Measurements from ENCODE around the gene DVL3.
A peak's percentile ranks its signal among the peaks of the same experiment; 100 is the strongest.
"Not testable (repeated sequence)": the region's sequence is repeated elsewhere in the genome, so short reads cannot be mapped to it uniquely, and the experiment has no call there.

Gene DVL3

DNA sequence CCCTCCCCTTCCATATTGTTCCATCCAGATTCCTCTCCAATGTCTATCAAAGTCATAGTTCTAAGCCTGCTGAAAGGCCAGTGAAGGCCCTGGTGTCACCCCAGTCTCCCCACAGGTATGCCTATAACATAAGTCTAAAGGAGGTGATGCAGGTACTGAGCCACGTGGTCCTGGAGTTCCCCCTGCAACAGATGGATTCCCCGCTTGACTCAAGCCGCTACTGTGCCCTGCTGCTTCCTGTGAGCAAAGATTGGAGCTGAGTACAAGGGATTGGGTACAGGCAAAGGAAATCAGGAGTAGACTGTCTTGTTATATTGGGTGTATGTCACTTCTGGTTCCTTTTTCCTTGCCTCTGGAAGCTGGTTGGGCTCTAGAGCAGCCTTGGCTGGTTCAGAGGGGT, 11.8 kb upstream of the DVL3 start:
- Mint-ChIP-seq H3K4me3 (no peak overlapping the region), H3K9me3 (no peaks in the 10 kb centered on the region), H3K4me1 (peaks cover 2% of the 10 kb centered on the region), H3K27ac (no peak overlapping the region), H3K27me3 (no peaks in the 10 kb centered on the region), H3K36me3 (peaks cover 21% of the 10 kb centered on the region)
- ATAC-seq (ENCODE audit: low read depth): peak; percentile 53
- no peak for DNase-seq (ENCODE audit: low spot score in 2 of 2)

DNA sequence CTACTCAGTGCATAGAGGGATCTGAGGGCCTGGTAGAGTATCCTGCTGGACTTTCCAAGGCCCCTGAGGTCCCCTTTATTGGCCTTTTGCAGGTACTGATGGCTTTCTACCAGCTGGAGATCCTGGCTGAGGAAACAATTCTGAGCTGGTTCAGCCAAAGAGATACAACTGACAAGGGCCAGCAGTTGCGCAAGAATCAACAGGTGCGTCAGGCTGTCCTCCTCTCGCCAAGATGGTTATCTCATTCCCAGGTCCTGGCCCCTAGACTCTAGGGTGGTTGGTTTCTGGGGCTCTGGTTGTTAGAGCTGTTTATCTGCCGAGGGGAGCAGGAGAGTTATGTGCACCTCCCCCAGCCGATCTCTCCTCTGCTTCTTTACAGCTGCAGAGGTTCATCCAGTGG, 10.7 kb upstream of the DVL3 start:
- no peaks in the 10 kb centered on the region for H3K27me3 Mint-ChIP-seq
- H3K4me3 Mint-ChIP-seq: no peak overlapping the region
- H3K36me3 Mint-ChIP-seq: peaks cover 21% of the 10 kb centered on the region
- no peaks in the 10 kb centered on the region for H3K9me3 Mint-ChIP-seq
- H3K27ac Mint-ChIP-seq: no peak overlapping the region
- peaks cover 2% of the 10 kb centered on the region for H3K4me1 Mint-ChIP-seq
- DNase-seq (ENCODE audit: low spot score in 2 of 2) (no peak), ATAC-seq (ENCODE audit: low read depth) (no peak)

DNA sequence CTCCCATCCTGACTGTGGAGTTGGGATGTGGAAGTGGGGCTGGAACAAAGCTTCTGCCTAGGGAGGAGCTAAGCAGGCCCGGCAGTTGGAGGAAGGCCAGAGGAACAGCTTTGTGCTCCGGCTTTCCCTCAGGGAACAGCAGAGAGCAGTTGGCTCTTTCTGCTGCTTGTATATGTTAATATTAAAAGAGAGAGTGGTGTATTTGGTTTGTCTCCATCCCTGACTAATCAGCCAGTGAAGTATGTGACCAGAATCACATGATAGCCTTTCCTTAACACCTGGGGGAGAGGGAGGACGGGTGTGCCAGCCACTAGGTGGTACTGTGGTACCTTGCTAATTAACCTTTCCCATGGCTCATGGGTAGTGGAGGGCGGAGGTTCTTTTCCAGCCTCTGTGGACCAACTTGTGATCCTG, 10.1 kb upstream of the DVL3 start:
- H3K4me3 Mint-ChIP-seq: no peak overlapping the region

DNA sequence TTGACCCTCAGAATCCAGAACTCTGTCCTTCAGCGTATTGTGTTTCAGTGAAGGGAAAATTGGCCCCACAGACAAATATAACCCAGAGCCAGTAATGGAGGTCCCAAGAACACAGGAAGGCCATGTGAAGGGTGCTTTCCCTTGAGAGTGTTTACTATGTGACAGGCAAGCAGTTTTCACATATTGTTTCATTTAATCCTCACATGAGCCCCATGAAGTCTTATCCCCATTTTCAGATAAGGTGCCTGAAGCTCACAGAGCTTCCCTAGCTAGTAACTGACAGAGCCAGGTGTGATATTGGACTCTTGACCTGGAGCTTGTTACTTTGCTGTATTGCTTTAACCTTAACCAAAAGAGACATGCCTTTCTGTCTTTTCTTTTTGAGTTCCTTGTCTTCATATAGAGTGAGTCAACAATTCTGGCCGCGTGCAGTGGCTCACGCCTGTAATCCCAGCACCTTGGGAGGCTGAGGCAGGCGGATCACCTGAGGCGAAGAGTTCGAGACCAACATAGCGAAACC, 9.4 kb upstream of the DVL3 start:
- no peak overlapping the region for H3K4me3 Mint-ChIP-seq
- no peak for DNase-seq (ENCODE audit: low spot score in 2 of 2)
- no peaks in the 10 kb centered on the region for H3K9me3 Mint-ChIP-seq
- H3K27me3 Mint-ChIP-seq: no peaks in the 10 kb centered on the region
- H3K36me3 Mint-ChIP-seq: peaks cover 16% of the 10 kb centered on the region
- H3K27ac Mint-ChIP-seq: no peak overlapping the region
- no peak for ATAC-seq (ENCODE audit: low read depth)
- peaks cover 2% of the 10 kb centered on the region for H3K4me1 Mint-ChIP-seq

More for the DNA sequence above, 10.1 kb upstream of the DVL3 start:
- peak; percentile 91 for ATAC-seq (ENCODE audit: low read depth)
- Mint-ChIP-seq H3K4me1 (peaks cover 2% of the 10 kb centered on the region), H3K27ac (no peak overlapping the region), H3K36me3 (peaks cover 21% of the 10 kb centered on the region), H3K9me3 (no peaks in the 10 kb centered on the region), H3K27me3 (no peaks in the 10 kb centered on the region)
- DNase-seq (ENCODE audit: low spot score in 2 of 2): peak in 1 of 2 donors; percentile 25

DNA sequence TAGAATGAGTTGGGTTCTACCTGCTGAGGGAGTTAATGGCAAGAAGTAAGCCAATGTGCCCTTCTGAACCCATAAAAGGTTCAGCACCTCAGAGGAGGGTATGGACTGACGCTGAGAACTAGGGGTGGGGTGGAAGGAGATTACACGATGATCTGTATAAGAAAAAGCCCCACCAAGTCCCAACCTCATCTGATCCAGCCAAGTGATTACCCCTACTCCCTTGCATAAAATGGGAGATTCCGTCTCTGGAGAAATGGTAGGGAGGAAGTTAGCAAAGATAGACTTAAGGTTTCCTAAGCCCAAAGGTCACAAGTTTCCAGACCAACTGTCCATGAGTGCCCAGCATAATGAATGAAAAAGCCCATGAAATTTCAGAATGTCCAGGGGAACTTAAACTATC, 7.1 kb upstream of the DVL3 start:
- DNase-seq (ENCODE audit: low spot score in 2 of 2) (no peak), ATAC-seq (ENCODE audit: low read depth) (no peak)
- Mint-ChIP-seq H3K36me3 (peaks cover 5% of the 10 kb centered on the region), H3K27ac (no peak overlapping the region), H3K9me3 (no peaks in the 10 kb centered on the region), H3K4me3 (no peak overlapping the region), H3K27me3 (no peaks in the 10 kb centered on the region), H3K4me1 (peaks cover 2% of the 10 kb centered on the region)

DNA sequence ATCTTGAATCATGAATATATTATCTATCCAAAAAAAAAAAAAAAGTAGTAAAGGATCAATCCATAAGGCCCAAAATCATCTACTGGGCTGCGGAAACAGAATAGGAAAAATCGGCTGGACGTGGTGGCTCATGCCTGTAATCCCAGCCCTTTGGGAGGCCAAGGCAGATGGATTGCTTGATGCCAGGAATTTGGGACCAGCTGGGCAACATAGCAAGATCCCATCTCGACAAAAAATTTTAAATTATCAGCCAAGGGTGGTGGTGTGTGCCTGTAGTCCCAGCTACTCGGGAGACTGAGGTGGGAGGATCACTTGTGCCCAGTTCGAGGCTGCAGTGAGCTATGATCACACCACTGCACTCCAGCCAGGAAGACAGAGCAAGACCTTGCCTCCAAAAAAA, 6.1 kb upstream of the DVL3 start:
- Mint-ChIP-seq H3K36me3 (peaks cover 2% of the 10 kb centered on the region), H3K27ac (no peak overlapping the region), H3K4me3 (no peak overlapping the region), H3K9me3 (no peaks in the 10 kb centered on the region), H3K4me1 (peaks cover 2% of the 10 kb centered on the region), H3K27me3 (no peaks in the 10 kb centered on the region)
- DNase-seq (ENCODE audit: low spot score in 2 of 2): no peak
- ATAC-seq (ENCODE audit: low read depth): no peak

DNA sequence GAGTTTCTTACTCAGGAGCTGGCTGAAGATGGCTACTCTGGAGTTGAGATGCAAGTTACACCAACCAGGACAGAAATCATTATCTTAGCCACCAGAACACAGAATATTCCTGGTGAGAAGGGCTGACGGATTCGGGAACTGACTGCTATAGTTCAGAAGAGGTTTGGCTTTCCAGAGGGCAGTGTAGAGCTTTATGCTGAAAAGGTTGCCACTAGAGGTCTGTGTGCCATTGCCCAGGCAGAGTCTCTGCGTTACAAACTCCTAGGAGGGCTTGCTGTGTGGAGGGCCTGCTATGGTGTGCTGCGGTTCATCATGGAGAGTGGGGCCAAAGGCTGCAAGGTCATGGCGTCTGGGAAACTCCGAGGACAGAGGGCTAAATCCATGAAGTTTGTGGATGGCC, 5.4 kb upstream of the DVL3 start:
- H3K4me3 Mint-ChIP-seq; H3K27me3 Mint-ChIP-seq; H3K9me3 Mint-ChIP-seq; H3K36me3 Mint-ChIP-seq; H3K27ac Mint-ChIP-seq; ATAC-seq (ENCODE audit: low read depth); H3K4me1 Mint-ChIP-seq; DNase-seq (ENCODE audit: low spot score in 2 of 2): not testable (repeated sequence)

DNA sequence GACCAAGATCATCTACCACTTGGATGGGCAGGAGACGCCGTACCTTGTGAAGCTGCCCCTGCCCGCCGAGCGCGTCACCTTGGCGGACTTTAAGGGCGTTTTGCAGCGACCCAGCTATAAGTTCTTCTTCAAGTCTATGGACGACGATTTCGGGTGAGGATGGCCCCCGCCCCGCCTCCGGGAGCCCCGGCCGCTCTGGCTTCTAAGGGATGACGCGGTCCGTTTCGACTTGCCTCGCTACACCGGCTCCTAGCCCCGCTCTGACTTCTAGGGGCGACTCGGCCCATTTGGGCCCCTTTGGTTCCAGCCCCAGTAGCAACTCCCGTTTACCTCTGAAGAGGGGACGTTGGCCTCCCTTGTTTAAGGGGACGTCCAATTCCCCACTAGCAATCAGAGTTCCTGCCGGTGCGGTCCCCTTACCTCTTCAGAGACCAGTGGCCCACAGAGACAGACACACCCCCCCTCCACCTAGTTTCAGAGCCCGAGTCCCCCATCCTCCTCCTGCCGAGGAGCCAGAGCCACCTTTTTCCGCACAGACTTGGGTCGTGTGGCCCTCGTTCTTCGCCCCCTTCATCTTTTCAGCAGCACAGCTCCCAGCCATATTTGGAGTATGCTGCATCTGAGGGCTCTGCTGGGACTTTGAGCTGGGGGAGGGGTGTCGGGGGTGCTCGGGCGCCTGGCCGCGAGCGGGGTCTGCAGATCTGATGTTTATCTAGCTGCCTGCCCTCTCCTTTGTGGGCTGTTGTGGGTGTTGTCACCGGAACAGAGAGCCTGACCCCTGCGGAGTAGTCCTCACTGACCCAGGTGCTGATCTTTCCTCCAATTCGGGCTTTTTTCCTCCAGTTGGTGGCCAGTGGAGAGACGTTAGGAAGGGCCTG, 706 bp downstream of the DVL3 start:
- ATAC-seq (ENCODE audit: low read depth) (peak; percentile 59), DNase-seq (ENCODE audit: low spot score in 2 of 2) (peak in 1 of 2 donors; percentile 44)
- no peaks in the 10 kb centered on the region for H3K27me3 Mint-ChIP-seq
- peak overlapping the region; percentile 70 for H3K27ac Mint-ChIP-seq
- H3K4me1 Mint-ChIP-seq: peaks cover 21% of the 10 kb centered on the region
- no peaks in the 10 kb centered on the region for H3K36me3 Mint-ChIP-seq
- no peaks in the 10 kb centered on the region for H3K9me3 Mint-ChIP-seq
- H3K4me3 Mint-ChIP-seq: peak overlapping the region; percentile 96

DNA sequence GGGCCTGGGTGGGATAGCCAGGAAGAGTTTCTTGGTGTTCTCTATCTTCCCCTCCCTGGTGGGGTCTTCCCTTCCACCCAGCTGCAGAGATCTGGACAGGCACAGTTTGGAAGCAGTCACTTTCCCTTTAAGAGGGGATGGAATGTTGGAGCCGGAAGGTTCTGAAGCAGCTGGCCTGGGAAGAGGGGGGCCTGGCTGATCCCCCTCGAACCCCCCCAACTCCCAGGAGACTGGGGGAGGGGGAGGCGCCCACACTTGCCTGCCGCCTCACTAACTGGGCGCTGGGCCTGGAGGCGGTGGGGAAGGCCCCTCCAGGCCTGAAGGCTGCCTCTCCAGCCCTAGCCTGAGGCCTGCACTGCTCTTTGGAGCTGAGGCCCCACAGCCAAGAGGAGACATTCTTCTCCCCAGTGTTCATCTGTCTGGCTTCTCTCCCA, 1.4 kb downstream of the DVL3 start:
- ATAC-seq (ENCODE audit: low read depth): no peak
- H3K27me3 Mint-ChIP-seq: no peaks in the 10 kb centered on the region
- H3K27ac Mint-ChIP-seq: peak overlapping the region; percentile 70
- H3K9me3 Mint-ChIP-seq: no peaks in the 10 kb centered on the region
- peaks cover 2% of the 10 kb centered on the region for H3K36me3 Mint-ChIP-seq
- H3K4me1 Mint-ChIP-seq: peaks cover 24% of the 10 kb centered on the region
- H3K4me3 Mint-ChIP-seq: peak overlapping the region; percentile 96
- no peak for DNase-seq (ENCODE audit: low spot score in 2 of 2)

DNA sequence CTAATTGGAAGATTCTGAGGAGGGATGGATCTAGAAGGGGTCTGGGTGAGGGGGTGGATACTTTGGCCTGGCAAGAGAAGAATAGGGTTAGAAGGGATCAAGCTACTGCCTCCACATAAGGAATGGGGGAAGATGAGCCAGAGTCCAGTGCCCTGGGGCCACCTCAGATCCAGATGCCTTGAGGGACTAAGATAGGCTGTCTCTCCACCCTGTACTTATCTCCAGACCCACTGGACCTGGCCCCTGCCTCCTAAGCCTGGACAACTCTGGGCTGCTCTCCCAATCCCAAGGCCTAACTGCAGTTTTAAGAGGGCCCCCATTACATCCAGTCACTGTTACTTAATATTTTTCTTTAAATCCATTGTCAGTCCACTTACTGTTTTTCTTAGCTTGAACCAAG, 2.0 kb downstream of the DVL3 start:
- no peak for DNase-seq (ENCODE audit: low spot score in 2 of 2)
- ATAC-seq (ENCODE audit: low read depth): no peak
- Mint-ChIP-seq H3K36me3 (peaks cover 4% of the 10 kb centered on the region), H3K4me1 (peaks cover 26% of the 10 kb centered on the region), H3K27ac (peak overlapping the region; percentile 39), H3K4me3 (peak overlapping the region; percentile 96), H3K9me3 (no peaks in the 10 kb centered on the region), H3K27me3 (no peaks in the 10 kb centered on the region)

DNA sequence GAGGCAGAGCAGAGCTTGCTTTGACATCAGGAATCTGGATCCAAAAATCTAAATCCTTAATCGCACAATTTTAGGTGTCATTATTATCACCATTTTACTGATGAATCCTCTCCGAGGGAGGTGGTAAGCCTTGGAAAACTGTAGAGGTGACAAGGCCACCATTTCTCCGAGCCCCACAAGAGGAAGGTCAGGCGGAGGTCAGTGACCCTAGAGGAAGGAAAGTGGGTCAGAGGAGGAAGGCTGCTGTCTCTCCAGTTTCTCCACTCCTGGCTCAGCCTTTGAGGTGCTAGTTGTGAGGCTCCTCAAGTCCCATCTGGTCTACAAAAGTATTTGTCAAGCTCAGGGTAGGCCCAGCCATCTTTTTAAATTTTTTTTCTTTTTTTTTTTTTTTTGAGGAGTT, 3.2 kb downstream of the DVL3 start:
- Mint-ChIP-seq H3K27ac (no peak overlapping the region), H3K27me3 (no peaks in the 10 kb centered on the region), H3K36me3 (peaks cover 6% of the 10 kb centered on the region), H3K4me3 (no peak overlapping the region), H3K4me1 (peaks cover 31% of the 10 kb centered on the region), H3K9me3 (no peaks in the 10 kb centered on the region)
- DNase-seq (ENCODE audit: low spot score in 2 of 2): no peak
- no peak for ATAC-seq (ENCODE audit: low read depth)

DNA sequence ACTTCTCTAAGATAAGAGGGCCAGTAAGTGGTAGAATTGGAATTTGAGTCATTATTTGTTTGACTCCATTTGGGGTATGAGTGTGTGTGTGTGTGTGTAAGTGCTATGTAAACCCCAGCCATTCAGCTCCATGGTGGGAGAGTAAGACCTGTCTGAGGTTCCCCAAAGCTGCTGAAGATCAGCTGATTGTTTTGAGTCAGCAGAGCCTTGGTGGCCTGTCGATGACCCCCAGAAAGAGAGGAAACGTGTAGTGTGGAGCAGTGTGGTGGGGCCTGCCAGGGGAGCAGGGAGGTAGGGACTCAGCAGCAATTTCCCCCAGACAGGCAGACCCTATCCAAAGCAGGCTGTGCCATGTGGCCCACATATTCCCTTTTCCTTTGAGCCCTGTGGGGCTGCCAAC, 5.3 kb downstream of the DVL3 start:
- ATAC-seq (ENCODE audit: low read depth) (no peak), DNase-seq (ENCODE audit: low spot score in 2 of 2) (no peak)
- Mint-ChIP-seq H3K36me3 (peaks cover 15% of the 10 kb centered on the region), H3K27me3 (no peaks in the 10 kb centered on the region), H3K4me1 (peaks cover 31% of the 10 kb centered on the region), H3K27ac (no peak overlapping the region), H3K9me3 (no peaks in the 10 kb centered on the region), H3K4me3 (no peak overlapping the region)

DNA sequence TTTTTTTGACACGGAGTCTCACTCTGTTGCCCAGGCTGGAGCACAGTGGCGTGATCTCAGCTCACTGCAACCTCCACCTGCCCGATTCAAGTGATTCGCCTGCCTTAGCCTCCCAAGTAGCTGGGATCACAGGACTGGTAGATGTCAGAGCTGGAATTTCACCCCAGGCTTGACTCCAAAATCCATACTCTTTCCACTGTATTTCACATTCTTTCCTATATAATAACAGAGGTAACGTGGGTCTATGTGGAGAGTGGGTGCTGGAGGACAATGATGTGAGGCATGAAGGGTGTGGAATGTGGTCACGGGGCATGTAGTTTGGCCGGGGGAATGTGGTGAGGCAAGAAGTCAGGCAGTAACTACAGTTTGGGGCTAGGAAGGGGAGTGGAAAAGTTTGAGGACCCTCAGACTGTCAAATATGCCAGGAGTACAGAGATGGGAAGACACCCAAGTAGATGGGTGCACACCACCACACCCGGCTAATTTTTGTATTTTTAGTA, 7.4 kb downstream of the DVL3 start:
- not testable (repeated sequence) for ATAC-seq (ENCODE audit: low read depth); H3K9me3 Mint-ChIP-seq; DNase-seq (ENCODE audit: low spot score in 2 of 2); H3K4me3 Mint-ChIP-seq; H3K27me3 Mint-ChIP-seq; H3K27ac Mint-ChIP-seq
- H3K4me1 Mint-ChIP-seq: peaks cover 18% of the 10 kb centered on the region
- peaks cover 24% of the 10 kb centered on the region for H3K36me3 Mint-ChIP-seq

DNA sequence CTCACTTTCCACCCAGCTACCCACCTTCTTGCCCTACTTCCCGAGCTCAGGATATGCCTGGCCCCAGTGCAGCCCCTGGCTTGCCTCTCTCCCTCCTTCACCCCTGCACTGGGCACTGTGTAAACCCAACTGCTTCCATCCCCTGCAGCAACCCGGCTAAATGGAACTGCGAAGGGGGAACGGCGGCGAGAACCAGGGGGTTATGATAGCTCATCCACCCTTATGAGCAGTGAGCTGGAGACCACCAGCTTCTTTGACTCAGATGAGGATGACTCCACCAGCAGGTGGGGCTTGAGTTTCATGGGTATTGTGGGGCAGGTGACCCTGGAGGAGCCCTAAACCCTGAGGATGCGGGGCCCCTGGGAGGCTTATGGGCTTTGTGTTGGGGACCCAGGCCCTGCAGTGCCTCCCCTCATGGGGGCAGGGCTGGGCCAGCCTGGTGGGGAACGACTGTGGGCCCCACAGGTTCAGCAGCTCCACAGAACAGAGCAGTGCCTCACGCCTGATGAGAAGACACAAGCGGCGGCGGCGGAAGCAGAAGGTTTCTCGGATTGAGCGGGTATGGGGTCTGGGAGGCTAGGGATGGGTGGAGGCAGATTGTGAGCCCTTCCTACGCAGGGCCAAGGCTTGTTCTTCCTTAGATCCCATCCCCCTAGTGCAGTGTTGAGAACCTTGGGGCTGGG, 9.6 kb downstream of the DVL3 start:
- ATAC-seq (ENCODE audit: low read depth) (no peak), DNase-seq (ENCODE audit: low spot score in 2 of 2) (no peak)
- Mint-ChIP-seq H3K4me1 (peaks cover 15% of the 10 kb centered on the region), H3K4me3 (no peak overlapping the region), H3K27me3 (no peaks in the 10 kb centered on the region), H3K27ac (no peak overlapping the region), H3K9me3 (no peaks in the 10 kb centered on the region), H3K36me3 (peaks cover 29% of the 10 kb centered on the region)
